ENCODE results near the gene PCNT. TPM values are rescaled to one million over a fixed set of nuclear protein-coding genes. Genes with fewer than 3 reads are reported as not detected.

The PCNT gene
- total RNA-seq, 4 donors from 2014 or later: 6.2 to 29.7 (median 17.1) TPM

DNA sequence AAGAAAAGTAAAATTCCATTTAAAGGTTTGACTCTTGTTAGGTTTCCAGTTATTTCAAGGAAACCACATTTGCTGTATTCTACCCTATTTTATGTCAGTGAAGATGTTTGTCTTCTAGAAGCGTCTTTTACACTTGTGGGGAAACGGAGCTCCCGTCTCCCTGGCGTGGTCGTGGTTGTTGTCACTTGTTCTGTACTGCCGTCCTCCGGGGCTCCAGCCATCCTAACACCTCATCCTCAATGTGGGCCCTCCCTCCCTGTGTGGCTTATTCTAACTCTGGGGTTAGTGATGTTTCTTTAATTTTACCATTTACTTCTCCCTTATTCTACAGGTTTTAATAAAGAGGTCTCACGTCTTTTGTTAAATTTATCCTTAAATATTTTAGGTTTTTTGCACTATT lies 82.0 kb downstream of the PCNT start:
- TF ChIP-seq POLR2A (IDR thresholded peaks at IDR 0.05): no peak
- TF ChIP-seq, protein P1, sequence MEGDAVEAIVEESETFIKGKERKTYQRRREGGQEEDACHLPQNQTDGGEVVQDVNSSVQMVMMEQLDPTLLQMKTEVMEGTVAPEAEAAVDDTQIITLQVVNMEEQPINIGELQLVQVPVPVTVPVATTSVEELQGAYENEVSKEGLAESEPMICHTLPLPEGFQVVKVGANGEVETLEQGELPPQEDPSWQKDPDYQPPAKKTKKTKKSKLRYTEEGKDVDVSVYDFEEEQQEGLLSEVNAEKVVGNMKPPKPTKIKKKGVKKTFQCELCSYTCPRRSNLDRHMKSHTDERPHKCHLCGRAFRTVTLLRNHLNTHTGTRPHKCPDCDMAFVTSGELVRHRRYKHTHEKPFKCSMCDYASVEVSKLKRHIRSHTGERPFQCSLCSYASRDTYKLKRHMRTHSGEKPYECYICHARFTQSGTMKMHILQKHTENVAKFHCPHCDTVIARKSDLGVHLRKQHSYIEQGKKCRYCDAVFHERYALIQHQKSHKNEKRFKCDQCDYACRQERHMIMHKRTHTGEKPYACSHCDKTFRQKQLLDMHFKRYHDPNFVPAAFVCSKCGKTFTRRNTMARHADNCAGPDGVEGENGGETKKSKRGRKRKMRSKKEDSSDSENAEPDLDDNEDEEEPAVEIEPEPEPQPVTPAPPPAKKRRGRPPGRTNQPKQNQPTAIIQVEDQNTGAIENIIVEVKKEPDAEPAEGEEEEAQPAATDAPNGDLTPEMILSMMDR (IDR thresholded peaks at IDR 0.05): no peak

DNA sequence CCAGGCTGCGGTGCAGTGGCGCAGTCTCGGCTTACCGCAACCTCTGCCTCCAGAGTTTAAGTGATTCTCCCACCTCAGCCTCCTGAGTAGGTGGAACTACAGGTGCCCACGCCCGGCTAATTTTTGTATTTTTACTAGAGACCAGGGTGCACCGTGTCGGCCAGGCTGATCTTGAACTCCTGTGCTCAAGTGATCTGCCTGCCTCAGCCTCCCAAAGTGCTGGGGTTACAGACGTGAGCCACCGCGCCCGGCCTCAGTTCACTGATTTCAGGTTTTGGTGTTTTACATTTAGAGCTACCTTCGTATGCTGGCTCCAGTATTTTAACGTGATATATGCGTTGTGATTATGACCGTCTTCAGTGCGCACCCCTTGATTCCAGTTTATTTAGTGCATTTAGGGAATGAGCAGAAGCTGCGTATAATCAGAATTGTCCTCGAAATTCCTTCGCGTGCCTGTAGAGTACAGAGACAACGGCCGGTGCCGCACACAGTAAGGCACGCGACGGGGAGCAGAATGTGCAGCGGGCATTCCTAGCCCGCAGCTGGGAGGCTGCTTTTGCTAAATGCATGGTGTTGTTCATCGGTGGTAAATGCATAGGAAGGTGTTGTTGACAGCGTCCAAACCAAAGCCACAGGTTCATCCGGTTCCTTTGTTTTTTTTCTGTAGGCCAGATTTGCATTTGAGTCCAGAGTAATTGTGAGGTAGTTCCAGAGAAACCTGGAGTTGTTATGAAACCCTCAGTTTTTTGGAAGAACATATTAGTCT lies 85.9 kb downstream of the PCNT start:
- DNase-seq: no peak
- intact Hi-C loops (cut with DNase I; ENCODE audit: low total_unique reads): no loop called here
- H3K36me3 ChIP-seq: no peaks in the 10 kb centered on the region

More for the DNA sequence above, 82.0 kb downstream of the PCNT start:
- no peak overlapping the region for H3K27ac ChIP-seq
- H3K4me3 ChIP-seq: no peak overlapping the region
- no peak for DNase-seq
- no peaks in the 10 kb centered on the region for H3K4me1 ChIP-seq
- no peaks in the 10 kb centered on the region for H3K9me3 ChIP-seq
- intact Hi-C loops (cut with DNase I; ENCODE audit: low total_unique reads): no loop called here
- peaks cover 0 to 3% of the 10 kb centered on the region in 2 donors for H3K36me3 ChIP-seq
- H3K27me3 ChIP-seq: no peaks in the 10 kb centered on the region

DNA sequence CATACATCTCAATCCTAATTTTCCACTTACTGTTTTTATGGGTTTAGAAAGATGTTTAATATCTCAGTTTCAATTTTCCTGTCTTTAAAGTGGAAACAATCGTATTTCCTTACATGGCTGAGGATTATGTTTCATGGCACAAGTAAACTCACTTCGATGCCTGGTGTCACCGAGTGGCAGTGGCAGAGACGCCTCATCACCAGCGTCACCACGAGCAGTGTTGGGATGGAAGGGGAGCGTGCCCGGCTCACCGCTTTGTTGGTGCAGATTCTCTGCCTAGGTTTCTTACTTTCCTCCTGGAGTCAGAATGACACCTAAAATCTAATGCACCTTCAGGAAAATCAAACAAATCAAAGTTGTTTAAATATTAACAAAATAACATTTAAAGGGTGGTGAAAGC lies 86.6 kb downstream of the PCNT start:
- TF ChIP-seq POLR2A (IDR thresholded peaks at IDR 0.05): no peak
- TF ChIP-seq, protein P1 (IDR thresholded peaks at IDR 0.05): no peak
- intact Hi-C loops (cut with DNase I; ENCODE audit: low total_unique reads): no loop called here

More for the DNA sequence above, 85.9 kb downstream of the PCNT start:
- H3K27ac ChIP-seq: no peak overlapping the region
- no peaks in the 10 kb centered on the region for H3K9me3 ChIP-seq
- H3K4me3 ChIP-seq: no peak overlapping the region
- no peaks in the 10 kb centered on the region for H3K4me1 ChIP-seq
- TF ChIP-seq, protein P1 (IDR thresholded peaks at IDR 0.05): no peak
- no peak for TF ChIP-seq POLR2A (IDR thresholded peaks at IDR 0.05)
- H3K27me3 ChIP-seq: no peaks in the 10 kb centered on the region

DNA sequence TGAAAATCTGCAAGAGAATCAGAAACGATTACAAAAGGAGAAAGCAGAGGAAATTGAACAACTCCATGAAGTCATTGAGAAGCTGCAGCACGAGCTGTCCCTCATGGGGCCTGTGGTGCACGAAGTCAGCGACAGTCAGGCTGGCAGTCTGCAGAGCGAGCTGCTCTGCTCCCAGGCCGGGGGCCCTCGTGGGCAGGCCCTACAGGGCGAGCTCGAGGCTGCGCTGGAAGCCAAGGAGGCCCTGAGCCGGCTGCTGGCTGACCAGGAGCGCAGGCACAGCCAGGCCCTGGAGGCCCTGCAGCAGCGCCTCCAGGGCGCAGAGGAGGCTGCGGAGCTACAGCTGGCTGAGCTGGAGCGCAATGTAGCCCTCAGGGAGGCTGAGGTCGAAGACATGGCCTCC lies 87.3 kb downstream of the PCNT start:
- no peak for TF ChIP-seq POLR2A (IDR thresholded peaks at IDR 0.05)
- TF ChIP-seq, protein P1 (IDR thresholded peaks at IDR 0.05): no peak
- Histone ChIP-seq H3K9me3 (no peaks in the 10 kb centered on the region), H3K4me3 (no peak overlapping the region), H3K27me3 (no peaks in the 10 kb centered on the region), H3K36me3 (no peaks in the 10 kb centered on the region), H3K27ac (no peak overlapping the region), H3K4me1 (no peaks in the 10 kb centered on the region)
- DNase-seq: no peak
- intact Hi-C loops (cut with DNase I; ENCODE audit: low total_unique reads): no loop called here

More for the DNA sequence above, 86.6 kb downstream of the PCNT start:
- H3K4me3 ChIP-seq: no peak overlapping the region
- H3K4me1 ChIP-seq: no peaks in the 10 kb centered on the region
- H3K36me3 ChIP-seq: no peaks in the 10 kb centered on the region
- no peaks in the 10 kb centered on the region for H3K9me3 ChIP-seq
- no peaks in the 10 kb centered on the region for H3K27me3 ChIP-seq
- H3K27ac ChIP-seq: no peak overlapping the region
- DNase-seq: no peak

DNA sequence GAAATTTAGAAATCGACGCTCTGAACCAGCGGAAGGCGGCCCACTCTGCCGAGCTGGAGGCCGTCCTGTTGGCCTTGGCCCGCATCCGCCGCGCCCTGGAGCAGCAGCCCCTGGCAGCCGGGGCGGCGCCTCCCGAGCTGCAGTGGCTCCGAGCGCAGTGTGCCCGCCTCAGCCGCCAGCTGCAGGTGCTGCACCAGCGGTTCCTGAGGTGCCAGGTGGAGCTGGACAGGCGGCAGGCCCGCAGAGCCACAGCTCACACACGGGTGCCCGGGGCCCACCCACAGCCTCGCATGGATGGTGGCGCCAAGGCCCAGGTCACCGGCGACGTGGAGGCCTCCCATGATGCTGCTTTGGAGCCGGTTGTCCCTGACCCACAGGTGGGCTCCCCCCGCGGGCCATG lies 87.7 kb downstream of the PCNT start:
- Histone ChIP-seq H3K4me1 (no peaks in the 10 kb centered on the region), H3K36me3 (no peaks in the 10 kb centered on the region), H3K4me3 (no peak overlapping the region), H3K27ac (no peak overlapping the region), H3K9me3 (no peaks in the 10 kb centered on the region), H3K27me3 (no peaks in the 10 kb centered on the region)
- TF ChIP-seq POLR2A (IDR thresholded peaks at IDR 0.05): no peak
- TF ChIP-seq, protein P1 (IDR thresholded peaks at IDR 0.05): no peak
- DNase-seq: no peak
- intact Hi-C loops (cut with DNase I; ENCODE audit: low total_unique reads): no loop called here
